Skeletal muscle tissue (tissue), 4 donors: ENCODE data around the gene HYAL1. TPM values are rescaled to one million over a fixed set of nuclear protein-coding genes. Genes with fewer than 3 reads are reported as not detected.
A peak's percentile ranks its signal among the peaks of the same experiment; 100 is the strongest.
"Not testable (repeated sequence)": the region's sequence is repeated elsewhere in the genome, so short reads cannot be mapped to it uniquely, and the experiment has no call there.

ENCODE experiments used
- H3K27ac ChIP-seq: one replicate; pipeline ENCODE4 v1.7.0; 2013; ENCODE audit warnings: mild to moderate bottlenecking, low read depth, low read length, inconsistent platforms
- H3K27me3 ChIP-seq, 3 donors: one replicate each; pipeline ENCODE4 v1.7.0; 2013; ENCODE audit warnings: low read length in 3 of 3; ENCODE audit not compliant: control insufficient read depth in 3 of 3, insufficient read depth in 3 of 3
- H3K36me3 ChIP-seq, 3 donors: one replicate each; pipeline ENCODE4 v1.7.0; 2013; ENCODE audit warnings: low read length in 3 of 3; ENCODE audit not compliant: control insufficient read depth in 3 of 3, insufficient read depth in 3 of 3
- H3K4me1 ChIP-seq, 3 donors: one replicate each; pipeline ENCODE4 v1.7.0; 2013; ENCODE audit warnings: low read length in 3 of 3, mild to moderate bottlenecking in 3 of 3; ENCODE audit not compliant: control insufficient read depth in 3 of 3, insufficient read depth in 3 of 3
- H3K4me3 ChIP-seq, 3 donors: one replicate each; pipeline ENCODE4 v1.7.0; 2013; ENCODE audit warnings: low read length in 3 of 3
- H3K9ac ChIP-seq, 3 donors: one replicate each; pipeline ENCODE4 v1.7.0; 2013; ENCODE audit warnings: low read length in 3 of 3, mild to moderate bottlenecking in 3 of 3, moderate library complexity in 2 of 3, low read depth in 1 of 3
- H3K9me3 ChIP-seq, 3 donors: one replicate each; pipeline ENCODE4 v1.7.0; 2013; ENCODE audit warnings: low read length in 3 of 3; ENCODE audit not compliant: control insufficient read depth in 3 of 3
- total RNA-seq: library from RNA; depleted of rRNA; stranded (reverse); fragments of >200 nt; gene quantifications from one replicate; pipeline ENCODE4 v1.2.3, GENCODE V29; 2014
- donor health status: Osteomylitis.

Gene HYAL1
- total RNA-seq, 1 donor from 2014 or later: 2.6 TPM

GRCh38 chr3:50312041-50312440, 8.7 kb upstream of the HYAL1 start:
- not testable (repeated sequence) for H3K9me3 ChIP-seq, H3K4me3 ChIP-seq, H3K27me3 ChIP-seq, H3K27ac ChIP-seq, H3K9ac ChIP-seq, H3K36me3 ChIP-seq
- H3K4me1 ChIP-seq: peaks cover 9 to 19% (median 16%) of the 10 kb centered on the region in 3 donors

- Histone ChIP-seq H3K4me3 (no peak overlapping the region), H3K9me3 (no peaks in the 10 kb centered on the region), H3K4me1 (peaks cover 31 to 34% (median 33%) of the 10 kb centered on the region in 3 donors), H3K9ac (peak overlapping the region in 1 of 3 donors; percentile 16), H3K27me3 (no peaks in the 10 kb centered on the region), H3K27ac (no peak overlapping the region), H3K36me3 (peaks cover 0 to 2% (median 0%) of the 10 kb centered on the region in 3 donors)
These were observed 1.2 kb upstream of the HYAL1 start for GRCh38 chr3:50304601-50305000.

- Histone ChIP-seq H3K36me3 (peaks cover 0 to 5% (median 0%) of the 10 kb centered on the region in 3 donors), H3K4me1 (peaks cover 44 to 53% (median 44%) of the 10 kb centered on the region in 3 donors), H3K27me3 (no peaks in the 10 kb centered on the region), H3K9ac (peak overlapping the region; percentile 19 to 81 (median 63)), H3K4me3 (peak overlapping the region; percentile 35 to 70 (median 59)), H3K9me3 (no peaks in the 10 kb centered on the region), H3K27ac (peak overlapping the region; percentile 65)
These were observed 1.0 kb downstream of the HYAL1 start for GRCh38 chr3:50302095-50303012.

GRCh38 chr3:50300681-50301254, 2.6 kb downstream of the HYAL1 start:
- Histone ChIP-seq H3K27ac (peak overlapping the region; percentile 88), H3K27me3 (no peaks in the 10 kb centered on the region), H3K9ac (peak overlapping the region; percentile 83 to 96 (median 94)), H3K4me1 (peaks cover 44 to 54% (median 44%) of the 10 kb centered on the region in 3 donors), H3K9me3 (no peaks in the 10 kb centered on the region), H3K36me3 (peaks cover 0 to 5% (median 4%) of the 10 kb centered on the region in 3 donors), H3K4me3 (peak overlapping the region; percentile 84 to 86 (median 86))

- peak overlapping the region; percentile 88 for H3K27ac ChIP-seq
- peaks cover 44 to 54% (median 44%) of the 10 kb centered on the region in 3 donors for H3K4me1 ChIP-seq
- H3K36me3 ChIP-seq: peaks cover 0 to 5% (median 4%) of the 10 kb centered on the region in 3 donors
- peak overlapping the region; percentile 83 to 96 (median 94) for H3K9ac ChIP-seq
- H3K9me3 ChIP-seq: no peaks in the 10 kb centered on the region
- H3K4me3 ChIP-seq: peak overlapping the region; percentile 84 to 86 (median 86)
- H3K27me3 ChIP-seq: no peaks in the 10 kb centered on the region
These were observed 3.3 kb downstream of the HYAL1 start for GRCh38 chr3:50299929-50300680.

DNA sequence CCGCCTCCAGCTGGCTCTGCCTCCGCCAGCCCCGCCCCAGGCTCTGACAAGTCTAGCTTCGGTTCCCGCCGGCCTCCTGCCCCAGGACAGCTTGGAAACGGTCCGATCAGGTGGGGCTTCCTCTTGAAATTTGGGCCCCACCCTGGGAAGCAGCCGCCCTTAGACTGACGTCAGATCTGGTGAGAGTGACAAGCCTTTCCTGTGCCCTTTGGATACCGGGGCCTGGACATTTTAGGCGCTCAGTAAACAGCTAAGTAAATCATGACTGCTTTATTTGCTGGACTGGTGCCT, 3.8 kb downstream of the HYAL1 start:
- Histone ChIP-seq H3K9ac (peak overlapping the region; percentile 83 to 96 (median 94)), H3K9me3 (no peaks in the 10 kb centered on the region), H3K27me3 (no peaks in the 10 kb centered on the region), H3K27ac (peak overlapping the region; percentile 88), H3K4me3 (peak overlapping the region; percentile 84 to 86 (median 86)), H3K4me1 (peaks cover 44 to 54% (median 44%) of the 10 kb centered on the region in 3 donors), H3K36me3 (peaks cover 0 to 5% (median 4%) of the 10 kb centered on the region in 3 donors)

DNA sequence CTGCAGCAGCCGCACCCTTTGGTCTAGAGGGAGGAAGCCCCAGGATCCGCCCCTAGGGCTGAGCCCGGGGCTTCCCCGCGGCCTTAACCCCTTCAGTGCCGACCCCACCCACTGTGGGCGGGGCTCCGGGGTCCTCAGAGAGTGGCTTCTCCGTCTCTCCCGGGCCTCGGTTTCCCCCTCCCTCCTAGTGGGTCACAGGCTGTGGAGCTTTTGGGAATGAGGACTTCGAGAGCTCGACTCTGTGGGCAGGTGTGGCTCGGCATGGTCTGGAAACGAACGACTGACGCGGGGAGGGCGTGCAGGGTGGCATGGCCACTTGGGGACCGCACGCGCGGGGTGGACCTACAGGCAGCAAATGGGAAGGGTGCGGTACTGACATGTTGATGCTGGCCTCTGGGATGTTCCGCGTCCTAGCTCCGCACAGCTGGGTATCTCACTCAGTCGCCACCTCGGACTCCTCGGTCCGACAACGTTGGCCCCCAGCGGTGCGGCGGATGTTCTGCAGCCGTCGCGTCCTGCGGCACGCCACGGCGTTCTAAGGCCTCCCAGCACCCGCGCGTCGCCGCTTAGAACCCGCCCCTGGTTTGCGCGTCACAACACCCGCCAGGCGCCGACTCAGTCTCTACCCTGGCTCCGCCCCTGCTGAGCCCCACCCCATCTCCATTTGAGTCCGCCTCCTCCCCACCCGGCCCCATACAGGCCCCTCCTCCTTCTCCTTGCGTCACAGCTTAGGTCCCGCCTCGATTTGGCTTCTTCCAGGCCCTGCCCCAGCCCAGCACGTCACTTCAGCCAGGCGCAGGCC, 4.3 kb downstream of the HYAL1 start, which contains the start of the genes HYAL3 and NAA80:
Gene HYAL3 (minus strand): TSS at position 570 of the 802 bp plus-strand sequence. CDS start 3,803 bp downstream, outside the sequence.
Gene NAA80 (minus strand): TSS at position 570 of the 802 bp plus-strand sequence. CDS start 1,942 bp downstream, outside the sequence.
- no peaks in the 10 kb centered on the region for H3K27me3 ChIP-seq
- no peaks in the 10 kb centered on the region for H3K9me3 ChIP-seq
- H3K27ac ChIP-seq: peak within 1 kb of the TSS; percentile 88
- peaks cover 0 to 5% (median 4%) of the 10 kb centered on the region in 3 donors for H3K36me3 ChIP-seq
- H3K9ac ChIP-seq: peak within 1 kb of the TSS; percentile 83 to 98 (median 94)
- peaks cover 44 to 54% (median 44%) of the 10 kb centered on the region in 3 donors for H3K4me1 ChIP-seq
- peak within 1 kb of the TSS; percentile 96 to 98 (median 98) for H3K4me3 ChIP-seq

GRCh38 chr3:50297896-50298725, 5.3 kb downstream of the HYAL1 start:
- H3K9ac ChIP-seq: peak overlapping the region; percentile 79 to 98 (median 93)
- H3K4me3 ChIP-seq: peak overlapping the region; percentile 96 to 98 (median 98)
- H3K36me3 ChIP-seq: peaks cover 0 to 5% (median 4%) of the 10 kb centered on the region in 3 donors
- peak overlapping the region; percentile 88 for H3K27ac ChIP-seq
- H3K9me3 ChIP-seq: no peaks in the 10 kb centered on the region
- peaks cover 44 to 55% (median 48%) of the 10 kb centered on the region in 3 donors for H3K4me1 ChIP-seq
- H3K27me3 ChIP-seq: no peaks in the 10 kb centered on the region
